Glomerular endothelial cell (primary cell): ENCODE results near the gene NUDT14. TPM values are rescaled to one million over a fixed set of nuclear protein-coding genes. Genes with fewer than 3 reads are reported as not detected.

Source experiments
- DNase-seq: peaks from one replicate; pipeline ENCODE4 v3.0.0-alpha.2; 2011; ENCODE audit warnings: low read depth, low spot score; ENCODE audit errors: extremely low read depth
- total RNA-seq: library from RNA; depleted of rRNA; stranded (reverse); fragments of >200 nt; gene quantifications from 2 replicates; pipeline ENCODE4 v1.2.3, GENCODE V29; 2015

Gene NUDT14
- total RNA-seq, 1 donor from 2014 or later = 69.8 TPM

- no peak for DNase-seq
Observed at GRCh38 chr14:105161964-105162668, 19.0 kb downstream of the NUDT14 start.

GRCh38 chr14:105161309-105161708, 19.8 kb downstream of the NUDT14 start:
- no peak for DNase-seq

GRCh38 chr14:105160776-105161175, 20.3 kb downstream of the NUDT14 start:
- no peak for DNase-seq

- no peak for DNase-seq
Observed at GRCh38 chr14:105159344-105159743, 21.8 kb downstream of the NUDT14 start.

GRCh38 chr14:105158794-105159193, 22.3 kb downstream of the NUDT14 start:
- DNase-seq = no peak

GRCh38 chr14:105157872-105158271, 23.2 kb downstream of the NUDT14 start:
- no peak for DNase-seq

- DNase-seq = no peak
Observed at GRCh38 chr14:105156414-105157375, 24.4 kb downstream of the NUDT14 start.

- DNase-seq = no peak
Observed at GRCh38 chr14:105155681-105156413, 25.3 kb downstream of the NUDT14 start.

GRCh38 chr14:105155071-105155651, 26.0 kb downstream of the NUDT14 start:
- DNase-seq = no peak

- DNase-seq = no peak
Observed at GRCh38 chr14:105154476-105154871, 26.6 kb downstream of the NUDT14 start.

GRCh38 chr14:105153739-105154475, 27.2 kb downstream of the NUDT14 start:
- no peak for DNase-seq

- no peak for DNase-seq
Observed at GRCh38 chr14:105153331-105153731, 27.8 kb downstream of the NUDT14 start.

- no peak for DNase-seq
Observed at GRCh38 chr14:105152794-105153241, 28.3 kb downstream of the NUDT14 start.

- DNase-seq = no peak
Observed at GRCh38 chr14:105151838-105152793, 29.0 kb downstream of the NUDT14 start.

GRCh38 chr14:105151084-105151837, 29.9 kb downstream of the NUDT14 start:
- no peak for DNase-seq

GRCh38 chr14:105150368-105151083, 30.6 kb downstream of the NUDT14 start:
- DNase-seq = no peak

- no peak for DNase-seq
Observed at GRCh38 chr14:105150026-105150367, 31.1 kb downstream of the NUDT14 start.
